ENCODE measurements around the gene EFCAB11.

The EFCAB11 gene

DNA sequence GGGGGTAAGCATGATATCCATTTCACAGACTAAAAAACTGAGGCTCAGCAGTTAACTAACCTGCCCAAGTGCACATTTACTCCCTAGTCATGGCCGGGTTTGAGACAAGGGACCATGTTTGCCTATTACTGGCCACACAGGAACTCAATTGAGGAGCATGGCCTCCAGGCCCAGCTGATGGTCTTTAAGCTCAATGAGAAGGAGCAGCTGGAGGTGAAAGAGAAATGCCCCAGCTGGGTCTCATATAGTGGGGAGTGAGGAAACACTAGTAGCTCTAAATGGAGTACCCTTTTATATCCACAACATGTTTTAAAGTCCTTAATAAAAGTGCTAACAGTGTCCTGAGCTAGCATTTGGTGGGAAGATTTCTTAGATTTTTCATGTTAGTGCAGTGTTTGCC lies 2.8 kb upstream of the EFCAB11 start:
- TF ChIP-seq CTCF (IDR thresholded peaks at IDR 0.05) (no peak), ZFX (IDR thresholded peaks at IDR 0.05; ENCODE audit: borderline replicate concordance) (no peak)
- H3K27ac ChIP-seq = no peak overlapping the region

- peak overlapping the region; percentile 97 for H3K27ac ChIP-seq
- TF ChIP-seq ZFX (IDR thresholded peaks at IDR 0.05; ENCODE audit: borderline replicate concordance) (no peak), CTCF (IDR thresholded peaks at IDR 0.05) (no peak)
Observed at GRCh38 chr14:89956661-89957009, 2.1 kb upstream of the EFCAB11 start.

- H3K27ac ChIP-seq = peak within 1 kb of the TSS; percentile 97
Observed at GRCh38 chr14:89955745-89956660, 1.5 kb upstream of the EFCAB11 start, which contains the start of gene TDP1. TSS of gene TDP1 (plus strand) at chr14:89955927. CDS start at chr14:89963115, 7,188 bp downstream.

DNA sequence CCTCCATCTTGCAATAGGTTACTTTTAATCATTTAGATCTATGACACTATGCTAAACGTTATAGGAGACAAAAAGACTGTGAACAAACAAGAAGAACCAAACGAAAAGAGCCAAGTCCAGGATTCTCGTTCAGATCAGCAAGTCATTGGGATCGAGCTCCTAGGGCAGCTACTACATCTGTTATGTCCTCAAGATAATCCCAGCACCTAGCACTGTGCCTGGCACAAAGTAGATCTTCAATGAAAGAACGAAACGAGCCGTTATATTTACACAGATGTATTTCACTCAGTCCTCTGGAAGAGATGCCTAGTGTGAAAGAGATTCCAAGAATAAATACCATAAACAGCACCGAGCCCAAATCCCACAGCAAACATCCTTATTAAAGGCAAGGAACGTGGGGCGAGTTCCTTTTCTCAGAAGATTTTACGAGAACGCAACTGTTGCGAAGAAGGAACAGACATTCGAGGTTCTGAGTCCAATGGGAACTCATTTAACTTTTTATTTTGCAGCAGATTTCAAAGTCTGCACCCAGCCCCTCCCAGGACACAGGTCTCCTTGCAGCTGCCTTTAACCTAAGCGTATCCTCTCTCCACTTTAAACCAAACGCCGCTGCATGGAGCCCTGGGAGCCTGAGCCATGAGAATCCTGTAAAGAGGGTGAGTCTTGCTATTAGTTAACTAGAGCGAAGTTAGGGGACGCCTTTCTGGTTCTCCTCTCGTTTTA lies 653 bp upstream of the EFCAB11 start:
- TF ChIP-seq ZFX (IDR thresholded peaks at IDR 0.05; ENCODE audit: borderline replicate concordance) = no peak
- no peak for TF ChIP-seq CTCF (IDR thresholded peaks at IDR 0.05)
- H3K27ac ChIP-seq = peak overlapping the region; percentile 97

More at GRCh38 chr14:89955745-89956660, 1.5 kb upstream of the EFCAB11 start, which contains the start of gene TDP1:
- peak; percentile 36 for TF ChIP-seq CTCF (IDR thresholded peaks at IDR 0.05)
- TF ChIP-seq ZFX (IDR thresholded peaks at IDR 0.05; ENCODE audit: borderline replicate concordance) = no peak

GRCh38 chr14:89953602-89954001 lies 928 bp downstream of the EFCAB11 start:
- peak overlapping the region; percentile 97 for H3K27ac ChIP-seq
- TF ChIP-seq CTCF (IDR thresholded peaks at IDR 0.05) (no peak), ZFX (IDR thresholded peaks at IDR 0.05; ENCODE audit: borderline replicate concordance) (no peak)

- TF ChIP-seq ZFX (IDR thresholded peaks at IDR 0.05; ENCODE audit: borderline replicate concordance) = no peak
- no peak for TF ChIP-seq CTCF (IDR thresholded peaks at IDR 0.05)
- H3K27ac ChIP-seq = no peak overlapping the region
Observed at GRCh38 chr14:89952576-89952975, 2.0 kb downstream of the EFCAB11 start.
